Measurements from ENCODE around the gene EVI5L. TPM values are rescaled to one million over a fixed set of nuclear protein-coding genes. Genes with fewer than 3 reads are reported as not detected.
A peak's percentile ranks its signal among the peaks of the same experiment; 100 is the strongest.

The EVI5L gene
- total RNA-seq, 1 donor from 2014 or later, result 15.9 TPM

- peak; percentile 78 for DNase-seq (ENCODE audit: low spot score)
These were observed 64.7 kb downstream of the EVI5L start for GRCh38 chr19:7894612-7895309.

- DNase-seq (ENCODE audit: low spot score), result no peak
These were observed 65.5 kb downstream of the EVI5L start for GRCh38 chr19:7895565-7895964.

GRCh38 chr19:7897292-7897691 is 67.3 kb downstream of the EVI5L start:
- no peak for DNase-seq (ENCODE audit: low spot score)

GRCh38 chr19:7898967-7899366 is 68.9 kb downstream of the EVI5L start:
- no peak for DNase-seq (ENCODE audit: low spot score)

- DNase-seq (ENCODE audit: low spot score), result no peak
These were observed 69.8 kb downstream of the EVI5L start for GRCh38 chr19:7899751-7900378.

GRCh38 chr19:7900401-7900870 is 70.4 kb downstream of the EVI5L start:
- DNase-seq (ENCODE audit: low spot score), result no peak

GRCh38 chr19:7900931-7901330 is 70.9 kb downstream of the EVI5L start:
- DNase-seq (ENCODE audit: low spot score), result no peak

- DNase-seq (ENCODE audit: low spot score), result no peak
These were observed 71.3 kb downstream of the EVI5L start for GRCh38 chr19:7901337-7901736.

- DNase-seq (ENCODE audit: low spot score), result peak; percentile 51
These were observed 72.8 kb downstream of the EVI5L start for GRCh38 chr19:7902796-7903243.

GRCh38 chr19:7903244-7904073 is 73.4 kb downstream of the EVI5L start, which contains the start of gene MAP2K7:
MAP2K7 (plus strand) TSS chr19:7903877; CDS start chr19:7903945, 68 bp downstream.
- DNase-seq (ENCODE audit: low spot score), result peak; percentile 100

- DNase-seq (ENCODE audit: low spot score), result peak; percentile 66
These were observed 74.3 kb downstream of the EVI5L start for GRCh38 chr19:7904074-7905020.

GRCh38 chr19:7905268-7905667 is 75.2 kb downstream of the EVI5L start:
- no peak for DNase-seq (ENCODE audit: low spot score)

GRCh38 chr19:7905859-7906258 is 75.8 kb downstream of the EVI5L start:
- DNase-seq (ENCODE audit: low spot score), result no peak

- no peak for DNase-seq (ENCODE audit: low spot score)
These were observed 77.1 kb downstream of the EVI5L start for GRCh38 chr19:7907122-7907521.

- no peak for DNase-seq (ENCODE audit: low spot score)
These were observed 77.5 kb downstream of the EVI5L start for GRCh38 chr19:7907544-7907943.

GRCh38 chr19:7908078-7908699 is 78.2 kb downstream of the EVI5L start:
- peak; percentile 40 for DNase-seq (ENCODE audit: low spot score)

GRCh38 chr19:7908742-7909461 is 78.9 kb downstream of the EVI5L start:
- DNase-seq (ENCODE audit: low spot score), result peak; percentile 40

- DNase-seq (ENCODE audit: low spot score), result no peak
These were observed 79.6 kb downstream of the EVI5L start for GRCh38 chr19:7909471-7910067.

GRCh38 chr19:7910321-7911161 is 80.5 kb downstream of the EVI5L start:
- no peak for DNase-seq (ENCODE audit: low spot score)

Data from ureter (tissue), 1 donor.